ENCODE results near the gene VSIG4. TPM values are rescaled to one million over a fixed set of nuclear protein-coding genes. Genes with fewer than 3 reads are reported as not detected.

The VSIG4 gene
- total RNA-seq, 4 donors from 2014 or later = 22.3 to 253 (median 97.0) TPM

DNA sequence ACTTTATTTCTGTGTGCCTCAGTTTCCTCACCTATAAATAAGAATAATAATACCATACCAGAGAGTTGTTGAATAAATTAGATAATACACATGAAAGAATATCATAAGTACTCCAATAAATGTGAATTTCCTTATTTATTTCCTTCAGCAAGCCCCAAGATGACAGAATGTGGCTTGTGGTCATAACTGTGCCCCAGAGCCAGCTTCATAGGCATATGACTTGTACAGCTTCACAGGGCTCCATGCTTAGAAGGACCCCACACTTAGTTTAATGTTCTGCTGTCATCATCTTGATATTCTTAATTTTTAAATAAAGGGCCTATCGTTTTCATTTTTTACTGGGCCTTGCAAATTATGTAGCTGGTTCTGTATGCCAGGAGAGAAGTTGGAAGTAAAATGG is 25.3 kb downstream of the VSIG4 start:
- no peak for ATAC-seq
- H3K4me3 ChIP-seq = no peak overlapping the region

DNA sequence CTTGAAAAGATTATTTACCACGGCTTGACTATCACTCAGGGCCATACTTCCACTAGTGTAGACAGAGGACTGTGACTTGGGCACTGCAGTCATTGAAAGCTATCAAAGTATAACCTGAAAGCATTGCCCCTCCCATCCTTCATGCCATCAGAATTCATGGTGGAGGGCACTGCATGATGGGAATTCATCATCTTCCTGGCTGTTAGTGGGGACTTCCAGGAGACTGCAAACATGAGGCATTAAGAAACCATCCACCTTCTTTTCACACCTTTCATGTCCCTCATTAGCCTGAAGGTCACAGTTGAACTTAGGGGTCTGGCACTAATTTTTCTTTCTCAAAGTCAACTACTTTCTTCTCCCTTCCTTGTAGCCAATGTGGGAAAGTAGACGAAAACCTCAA is 25.8 kb downstream of the VSIG4 start:
- no peaks in the 10 kb centered on the region for H3K27me3 ChIP-seq
- no peak overlapping the region for H3K4me3 ChIP-seq
- no peak for TF ChIP-seq POLR2AphosphoS5 (IDR thresholded peaks at IDR 0.05)
- TF ChIP-seq, protein P1, sequence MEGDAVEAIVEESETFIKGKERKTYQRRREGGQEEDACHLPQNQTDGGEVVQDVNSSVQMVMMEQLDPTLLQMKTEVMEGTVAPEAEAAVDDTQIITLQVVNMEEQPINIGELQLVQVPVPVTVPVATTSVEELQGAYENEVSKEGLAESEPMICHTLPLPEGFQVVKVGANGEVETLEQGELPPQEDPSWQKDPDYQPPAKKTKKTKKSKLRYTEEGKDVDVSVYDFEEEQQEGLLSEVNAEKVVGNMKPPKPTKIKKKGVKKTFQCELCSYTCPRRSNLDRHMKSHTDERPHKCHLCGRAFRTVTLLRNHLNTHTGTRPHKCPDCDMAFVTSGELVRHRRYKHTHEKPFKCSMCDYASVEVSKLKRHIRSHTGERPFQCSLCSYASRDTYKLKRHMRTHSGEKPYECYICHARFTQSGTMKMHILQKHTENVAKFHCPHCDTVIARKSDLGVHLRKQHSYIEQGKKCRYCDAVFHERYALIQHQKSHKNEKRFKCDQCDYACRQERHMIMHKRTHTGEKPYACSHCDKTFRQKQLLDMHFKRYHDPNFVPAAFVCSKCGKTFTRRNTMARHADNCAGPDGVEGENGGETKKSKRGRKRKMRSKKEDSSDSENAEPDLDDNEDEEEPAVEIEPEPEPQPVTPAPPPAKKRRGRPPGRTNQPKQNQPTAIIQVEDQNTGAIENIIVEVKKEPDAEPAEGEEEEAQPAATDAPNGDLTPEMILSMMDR (IDR thresholded peaks at IDR 0.05) = no peak
- TF ChIP-seq EP300 (IDR thresholded peaks at IDR 0.05) = no peak
- TF ChIP-seq POLR2A (IDR thresholded peaks at IDR 0.05) = no peak
- no peaks in the 10 kb centered on the region for H3K9me3 ChIP-seq
- H3K36me3 ChIP-seq = no peaks in the 10 kb centered on the region
- ATAC-seq = no peak
- no peak overlapping the region for H3K27ac ChIP-seq
- H3K4me1 ChIP-seq = no peaks in the 10 kb centered on the region
- WGBS, 2 donors (ENCODE audit: low coverage in 1 of 2) = 33 to 67% methylated on average over 1 of the region's 2 CpGs

More for the DNA sequence above, 25.3 kb downstream of the VSIG4 start:
- Histone ChIP-seq H3K27ac (no peak overlapping the region), H3K36me3 (no peaks in the 10 kb centered on the region), H3K9me3 (no peaks in the 10 kb centered on the region), H3K27me3 (no peaks in the 10 kb centered on the region), H3K4me1 (no peaks in the 10 kb centered on the region)
- WGBS, 2 donors (ENCODE audit: low coverage in 1 of 2) = 71 to 75% methylated on average over 1 of the region's 1 CpG
- no peak for TF ChIP-seq POLR2AphosphoS5 (IDR thresholded peaks at IDR 0.05)
- no peak for TF ChIP-seq EP300 (IDR thresholded peaks at IDR 0.05)
- TF ChIP-seq, protein P1 (IDR thresholded peaks at IDR 0.05) = no peak
- TF ChIP-seq POLR2A (IDR thresholded peaks at IDR 0.05) = no peak

DNA sequence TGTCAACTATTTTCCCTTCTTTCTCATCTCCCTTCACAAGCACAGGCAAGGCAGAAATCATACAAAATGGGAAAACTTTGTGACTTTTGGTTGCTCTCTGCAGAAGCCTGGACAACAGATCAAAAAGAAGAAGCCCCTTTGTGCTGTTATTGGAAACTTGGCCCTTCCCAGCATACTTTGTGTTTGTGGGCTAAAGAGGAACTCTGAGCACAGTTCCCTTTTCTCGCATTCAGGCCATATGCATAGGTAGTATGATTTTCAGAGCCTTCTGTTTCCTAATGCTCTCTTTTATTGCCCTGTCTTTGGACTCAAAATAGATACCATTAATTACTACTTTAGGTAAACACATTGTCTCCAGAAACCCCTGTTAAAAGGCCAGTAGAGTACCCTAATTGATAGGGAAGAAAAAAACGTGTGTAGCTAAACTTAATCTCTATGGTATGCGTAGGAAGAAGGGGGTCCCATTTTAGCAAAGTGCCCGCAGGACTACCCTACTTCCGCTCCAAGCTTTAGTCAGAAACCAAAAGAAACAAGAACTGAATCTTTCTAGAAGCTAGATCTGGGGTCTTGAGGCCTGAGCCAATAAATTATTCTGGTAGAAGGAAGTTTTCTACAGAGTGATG is 26.6 kb downstream of the VSIG4 start:
- 50 to 61% methylated on average over 2 to 3 of the region's 5 CpGs for WGBS, 2 donors (ENCODE audit: low coverage in 1 of 2)
- Histone ChIP-seq H3K4me1 (no peaks in the 10 kb centered on the region), H3K27me3 (no peaks in the 10 kb centered on the region), H3K27ac (no peak overlapping the region), H3K36me3 (no peaks in the 10 kb centered on the region), H3K9me3 (no peaks in the 10 kb centered on the region), H3K4me3 (no peak overlapping the region)
- no peak for ATAC-seq
- no peak for TF ChIP-seq POLR2A (IDR thresholded peaks at IDR 0.05)
- no peak for TF ChIP-seq POLR2AphosphoS5 (IDR thresholded peaks at IDR 0.05)
- TF ChIP-seq EP300 (IDR thresholded peaks at IDR 0.05) = no peak
- TF ChIP-seq, protein P1 (IDR thresholded peaks at IDR 0.05) = no peak

DNA sequence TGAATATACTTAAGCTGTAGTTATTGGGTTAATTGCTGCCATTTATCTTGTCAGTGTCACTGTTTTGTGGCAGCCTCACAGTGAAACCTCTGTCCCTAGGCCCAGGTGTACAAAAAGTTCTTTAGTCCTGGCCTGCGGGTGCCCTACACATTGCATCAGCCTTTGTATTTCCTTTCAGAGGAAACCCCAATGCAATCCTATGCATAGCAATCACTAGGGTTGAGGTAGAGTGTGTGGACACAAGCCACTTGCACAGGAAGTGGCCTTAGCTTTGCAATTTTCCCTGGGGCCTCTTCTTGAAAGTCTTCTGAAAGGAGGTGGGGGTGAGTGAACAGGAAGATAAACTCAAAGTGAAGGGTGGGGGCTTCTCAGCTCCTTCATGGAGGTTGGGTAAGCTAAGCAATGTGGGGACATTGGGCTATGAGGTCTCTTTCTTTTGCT is 27.8 kb downstream of the VSIG4 start:
- 60% methylated on average over 1 of the region's 1 CpG; no CpG with 5 or more reads in 1 of the 2 donors for WGBS, 2 donors (ENCODE audit: low coverage in 1 of 2)
- ATAC-seq = peak; percentile 45
- H3K27ac ChIP-seq = no peak overlapping the region
- H3K4me3 ChIP-seq = no peak overlapping the region
- H3K27me3 ChIP-seq = no peaks in the 10 kb centered on the region
- no peaks in the 10 kb centered on the region for H3K4me1 ChIP-seq
- no peaks in the 10 kb centered on the region for H3K36me3 ChIP-seq
- no peak for TF ChIP-seq POLR2AphosphoS5 (IDR thresholded peaks at IDR 0.05)
- TF ChIP-seq POLR2A (IDR thresholded peaks at IDR 0.05) = no peak
- TF ChIP-seq, protein P1 (IDR thresholded peaks at IDR 0.05) = no peak
- TF ChIP-seq EP300 (IDR thresholded peaks at IDR 0.05) = no peak
- H3K9me3 ChIP-seq = no peaks in the 10 kb centered on the region

DNA sequence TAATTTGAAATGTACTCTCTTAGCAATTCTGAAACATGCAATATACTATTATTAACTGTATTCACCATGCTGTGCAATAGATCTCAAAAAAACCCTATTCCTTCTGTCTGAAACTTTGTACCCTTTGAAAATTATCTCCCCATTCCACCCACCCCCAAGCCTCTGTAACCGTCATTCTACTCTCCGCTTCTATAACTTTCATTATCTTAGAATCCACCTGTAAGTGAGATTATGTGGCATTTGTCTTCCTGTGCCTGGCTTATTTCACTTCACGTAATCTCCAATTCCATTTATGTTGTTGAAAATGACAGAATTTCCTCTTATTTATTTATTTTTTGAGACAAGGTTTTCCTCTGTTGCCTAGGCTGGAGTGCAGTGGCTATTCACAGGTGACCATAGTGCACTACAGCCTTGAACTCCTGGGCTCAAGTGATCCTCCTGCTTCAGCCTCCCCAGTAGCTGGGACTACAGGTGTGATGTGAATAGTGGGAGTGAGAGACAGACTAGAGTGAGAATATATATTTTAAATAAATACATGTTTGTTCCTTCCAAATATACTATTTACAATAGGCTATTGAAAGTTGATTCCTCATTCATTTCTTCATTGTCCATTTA is 30.5 kb downstream of the VSIG4 start:
- H3K9me3 ChIP-seq = no peaks in the 10 kb centered on the region
- no peak overlapping the region for H3K4me3 ChIP-seq
- no peak for TF ChIP-seq POLR2AphosphoS5 (IDR thresholded peaks at IDR 0.05)
- TF ChIP-seq, protein P1 (IDR thresholded peaks at IDR 0.05) = no peak
- TF ChIP-seq POLR2A (IDR thresholded peaks at IDR 0.05) = no peak
- no peak for TF ChIP-seq EP300 (IDR thresholded peaks at IDR 0.05)
- no peaks in the 10 kb centered on the region for H3K4me1 ChIP-seq
- H3K27ac ChIP-seq = no peak overlapping the region
- WGBS, 2 donors (ENCODE audit: low coverage in 1 of 2) = 75 to 76% methylated on average over 3 of the region's 3 CpGs
- H3K27me3 ChIP-seq = no peaks in the 10 kb centered on the region
- H3K36me3 ChIP-seq = no peaks in the 10 kb centered on the region
- no peak for ATAC-seq

Data from gastroesophageal sphincter (tissue), 4 donors.